Heart left ventricle (tissue), 13 donors: Measurements from ENCODE around the gene MYMK.

Source experiments
- POLR2A ChIP-seq, 2 donors: fragments of 450-650 bp; IDR thresholded peaks; one replicate each; pipeline ENCODE4 v1.6.1; 2017; ENCODE audit warnings: antibody characterized with exemption in 2 of 2, mild to moderate bottlenecking in 2 of 2, moderate library complexity in 2 of 2
- TF ChIP-seq, protein P1 (sequence below), 12 donors: fragments of 200-600 bp; sonication (generic) in 4 of 12; IDR thresholded peaks; one replicate each; pipeline versions ENCODE4 v1.5.0 to v1.8.0; 2018 to 2022; ENCODE audit warnings: antibody characterized with exemption in 12 of 12, mild to moderate bottlenecking in 5 of 12
- donor health status: ischemic (EF 13 %, LVEDD 7.1; RV severe dilation, severe dysfunction).
- donor health status: DM: no; HTN: yes; CAD: no.
- donor health status: DM: no; HTN: no; CAD: no.
- donor health status: ischemic (EF 25% LVEDD 6.9; RV normal size, moderate dysfunction).
- donor health status: ischemic (EF 25% LVEDD 5.7; RV mildly dilated, moderate dysfunction).
- donor health status: ischemic (EF 35%, LVEDD 5.7; RV mildly dilated, moderate dysfunction).
- donor health status: nonischemic (EF 11% LVEDD 7.7; RV severe dilation, severe dysfunction).
- donor health status: DM: yes; HTN: yes; CAD: no.
- donor health status: PGD.
- donor health status: ischemic (EF 29% LVEDD 5.4; RV normal size, mild dysfunction).
- donor health status: nonischemic (EF 23%, LVEDD 6.1; RV moderate dilation, normal function).

GRCh38 chr9:133542002-133542401 is 17.2 kb upstream of the MYMK start:
- no peak for TF ChIP-seq POLR2A (IDR thresholded peaks at IDR 0.05)
- TF ChIP-seq, protein P1, sequence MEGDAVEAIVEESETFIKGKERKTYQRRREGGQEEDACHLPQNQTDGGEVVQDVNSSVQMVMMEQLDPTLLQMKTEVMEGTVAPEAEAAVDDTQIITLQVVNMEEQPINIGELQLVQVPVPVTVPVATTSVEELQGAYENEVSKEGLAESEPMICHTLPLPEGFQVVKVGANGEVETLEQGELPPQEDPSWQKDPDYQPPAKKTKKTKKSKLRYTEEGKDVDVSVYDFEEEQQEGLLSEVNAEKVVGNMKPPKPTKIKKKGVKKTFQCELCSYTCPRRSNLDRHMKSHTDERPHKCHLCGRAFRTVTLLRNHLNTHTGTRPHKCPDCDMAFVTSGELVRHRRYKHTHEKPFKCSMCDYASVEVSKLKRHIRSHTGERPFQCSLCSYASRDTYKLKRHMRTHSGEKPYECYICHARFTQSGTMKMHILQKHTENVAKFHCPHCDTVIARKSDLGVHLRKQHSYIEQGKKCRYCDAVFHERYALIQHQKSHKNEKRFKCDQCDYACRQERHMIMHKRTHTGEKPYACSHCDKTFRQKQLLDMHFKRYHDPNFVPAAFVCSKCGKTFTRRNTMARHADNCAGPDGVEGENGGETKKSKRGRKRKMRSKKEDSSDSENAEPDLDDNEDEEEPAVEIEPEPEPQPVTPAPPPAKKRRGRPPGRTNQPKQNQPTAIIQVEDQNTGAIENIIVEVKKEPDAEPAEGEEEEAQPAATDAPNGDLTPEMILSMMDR (IDR thresholded peaks at IDR 0.05): no peak
